H9 (cell line): Measurements from ENCODE around the gene GCLM. TPM values are rescaled to one million over a fixed set of nuclear protein-coding genes. Genes with fewer than 3 reads are reported as not detected.

Experiments
- DNase-seq: peaks from one replicate; pipeline ENCODE4 v3.0.0-alpha.2; 2017
- H2AFZ ChIP-seq: one replicate; pipeline ENCODE4 v1.6.1; 2013; ENCODE audit warnings: mild to moderate bottlenecking, low read length, control low read depth, moderate library complexity
- H2AK5ac ChIP-seq: 2 replicates; pipeline ENCODE4 v1.6.1; 2013; ENCODE audit warnings: low read length, control low read depth, mixed read lengths; ENCODE audit not compliant: insufficient read length
- H2BK120ac ChIP-seq: one replicate; pipeline ENCODE4 v1.6.1; 2013; ENCODE audit warnings: low read depth, mild to moderate bottlenecking, low read length, control low read depth, inconsistent platforms; ENCODE audit not compliant: poor library complexity, severe bottlenecking
- H2BK12ac ChIP-seq: 2 replicates; pipeline ENCODE4 v1.6.1; 2013; ENCODE audit warnings: low read length, control low read depth, mixed read lengths, low read depth; ENCODE audit not compliant: insufficient read length
- H2BK15ac ChIP-seq: 2 replicates; pipeline ENCODE4 v1.6.1; 2013; ENCODE audit warnings: low read depth, low read length, control low read depth
- H2BK20ac ChIP-seq: one replicate; pipeline ENCODE4 v1.6.1; 2013; ENCODE audit warnings: low read depth, mild to moderate bottlenecking, low read length, control low read depth, inconsistent platforms; ENCODE audit not compliant: poor library complexity, severe bottlenecking
- H2BK5ac ChIP-seq: 2 replicates; pipeline ENCODE4 v1.6.1; 2013; ENCODE audit warnings: low read length, control low read depth, mixed read lengths; ENCODE audit not compliant: insufficient read length
- H3K14ac ChIP-seq: 2 replicates; pipeline ENCODE4 v1.6.1; 2013; ENCODE audit warnings: low read length, control low read depth; ENCODE audit not compliant: insufficient read depth
- H3K18ac ChIP-seq: 2 replicates; pipeline ENCODE4 v1.6.1; 2013; ENCODE audit warnings: low read depth, mild to moderate bottlenecking, mixed read lengths, low read length, control low read depth; ENCODE audit not compliant: insufficient read length
- H3K23ac ChIP-seq: 2 replicates; pipeline ENCODE4 v1.6.1; 2013; ENCODE audit warnings: low read length, control low read depth, mixed read lengths, low read depth; ENCODE audit not compliant: insufficient read length
- H3K23me2 ChIP-seq: 2 replicates; pipeline ENCODE4 v1.6.1; 2013; ENCODE audit warnings: low read depth, mild to moderate bottlenecking, mixed read lengths, low read length, control low read depth; ENCODE audit not compliant: insufficient read length, poor library complexity, severe bottlenecking
- H3K27ac ChIP-seq: 2 replicates; pipeline ENCODE4 v1.5.1; 2013; ENCODE audit warnings: low read length, control low read depth, mixed read lengths, low read depth; ENCODE audit not compliant: insufficient read length
- H3K27me3 ChIP-seq: 2 replicates; pipeline ENCODE4 v1.6.1; 2013; ENCODE audit warnings: low read length, control low read depth, inconsistent platforms; ENCODE audit not compliant: insufficient read depth
- H3K4ac ChIP-seq: 2 replicates; pipeline ENCODE4 v1.6.1; 2013; ENCODE audit warnings: low read depth, mild to moderate bottlenecking, control low read depth, inconsistent platforms, low read length, moderate library complexity
- H3K4me1 ChIP-seq: 2 replicates; pipeline ENCODE4 v1.6.1; 2013; ENCODE audit warnings: low read length, control low read depth, inconsistent platforms; ENCODE audit not compliant: insufficient read depth
- H3K4me2 ChIP-seq: 2 replicates; pipeline ENCODE4 v1.6.1; 2013; ENCODE audit warnings: low read length, control low read depth, mixed read lengths; ENCODE audit not compliant: insufficient read length, insufficient read depth
- H3K56ac ChIP-seq: 2 replicates; pipeline ENCODE4 v1.6.1; 2013; ENCODE audit warnings: low read depth, mild to moderate bottlenecking, mixed read lengths, low read length, control low read depth; ENCODE audit not compliant: insufficient read length
- H3K79me1 ChIP-seq: 2 replicates; pipeline ENCODE4 v1.6.1; 2013; ENCODE audit warnings: low read depth, mild to moderate bottlenecking, moderate library complexity, low read length, control low read depth, inconsistent platforms; ENCODE audit not compliant: insufficient read depth, poor library complexity, severe bottlenecking
- H3K79me2 ChIP-seq: 2 replicates; pipeline ENCODE4 v1.6.1; 2013; ENCODE audit warnings: low read length, control low read depth, inconsistent platforms; ENCODE audit not compliant: insufficient read depth
- H3K9ac ChIP-seq: 2 replicates; pipeline ENCODE4 v1.6.1; 2013; ENCODE audit warnings: low read length, control low read depth, mixed read lengths; ENCODE audit not compliant: insufficient read length; ENCODE audit errors: extremely low read depth
- H3K9me3 ChIP-seq: one replicate; pipeline ENCODE4 v1.6.1; 2013; ENCODE audit warnings: low read depth, low read length, inconsistent platforms; ENCODE audit not compliant: control insufficient read depth
- H3T11ph ChIP-seq: one replicate; pipeline ENCODE4 v1.6.1; 2013; ENCODE audit warnings: mild to moderate bottlenecking, low read length, control low read depth, inconsistent platforms
- H4K20me1 ChIP-seq: one replicate; pipeline ENCODE4 v1.6.1; 2013; ENCODE audit not compliant: control insufficient read depth, insufficient read length, insufficient read depth
- H4K5ac ChIP-seq: 2 replicates; pipeline ENCODE4 v1.6.1; 2013; ENCODE audit warnings: low read depth, mild to moderate bottlenecking, mixed read lengths, low read length, control low read depth; ENCODE audit not compliant: insufficient read length
- H4K8ac ChIP-seq: replicated peaks from 2 replicates; pipeline ENCODE4 v1.6.1; 2013; ENCODE audit warnings: low read length, control low read depth, mixed read lengths, low read depth; ENCODE audit not compliant: insufficient read length
- H4K91ac ChIP-seq: 2 replicates; pipeline ENCODE4 v1.6.1; 2013; ENCODE audit warnings: low read depth, mild to moderate bottlenecking, moderate library complexity, mixed read lengths, low read length, control low read depth; ENCODE audit not compliant: insufficient read length
- H3K27ac Mint-ChIP-seq, 3 experiments: 2 replicates in 2 of 3; 3 replicates in 1 of 3; pipeline ENCODE4 v1.8.0; 2020 to 2021; ENCODE audit warnings: mixed read lengths in 3 of 3, mild to moderate bottlenecking in 1 of 3, moderate library complexity in 1 of 3
- H3K27me3 Mint-ChIP-seq: 2 replicates; pipeline ENCODE4 v1.8.0; 2021; ENCODE audit warnings: low read depth, mild to moderate bottlenecking, moderate library complexity, mixed read lengths
- H3K36me3 Mint-ChIP-seq, 3 experiments: 2 replicates in 2 of 3; 3 replicates in 1 of 3; pipeline ENCODE4 v1.8.0; 2020 to 2021; ENCODE audit warnings: low read depth in 3 of 3, mixed read lengths in 3 of 3; ENCODE audit not compliant: insufficient read depth in 1 of 3
- H3K4me1 Mint-ChIP-seq, 2 experiments: 2 replicates each; pipeline ENCODE4 v1.8.0; 2020; ENCODE audit warnings: mixed read lengths in 2 of 2
- H3K4me3 Mint-ChIP-seq, 2 experiments: 2 replicates in 1 of 2; 3 replicates in 1 of 2; pipeline ENCODE4 v1.8.0; 2020 to 2021; ENCODE audit warnings: mild to moderate bottlenecking in 2 of 2, mixed read lengths in 2 of 2, moderate library complexity in 1 of 2
- H3K9me3 Mint-ChIP-seq, 2 experiments: 2 replicates in 1 of 2; 3 replicates in 1 of 2; pipeline ENCODE4 v1.8.0; 2020; ENCODE audit warnings: mild to moderate bottlenecking in 2 of 2, mixed read lengths in 2 of 2, moderate library complexity in 1 of 2
- CTCF ChIP-seq: fragments of 200-600 bp; sonication (generic); conservative IDR thresholded peaks from 3 replicates; pipeline ENCODE4 v1.8.0; 2021; ENCODE audit warnings: antibody characterized with exemption, mild to moderate bottlenecking
- WGBS: extraction: QIAGEN DNeasy Blood & Tissue Kit; methylation state at CpG from one replicate; pipeline ENCODE4 v1.1.7; 2013; ENCODE audit warnings: missing lambda C conversion rate, low lambda C conversion rate, mixed read lengths; ENCODE audit not compliant: insufficient read length; ENCODE audit errors: extremely low coverage; 5-methylcytosine and 5-hydroxymethylcytosine counted together
- total RNA-seq: library from RNA; stranded (reverse); gene quantifications from 2 replicates; pipeline ENCODE4 v1.2.1, GENCODE V29; 2021

The GCLM gene
- total RNA-seq, 1 experiment from 2014 or later: 14.9 TPM

GRCh38 chr1:93937997-93938396, 28.8 kb upstream of the GCLM start:
- Mint-ChIP-seq H3K9me3 (peaks cover 0 to 17% of the 10 kb centered on the region in 2 experiments; a peak in 3 of 5 replicates), H3K36me3 (no peaks in the 10 kb centered on the region), H3K4me3 (no peak overlapping the region), H3K27ac (no peak overlapping the region), H3K27me3 (peaks cover 6% of the 10 kb centered on the region), H3K4me1 (no peaks in the 10 kb centered on the region)
- H3K23ac ChIP-seq: no peak overlapping the region
- H3K18ac ChIP-seq: no peak overlapping the region
- no peak overlapping the region for H2AFZ ChIP-seq
- no peaks in the 10 kb centered on the region for H3K79me2 ChIP-seq
- no peak overlapping the region for H3K9ac ChIP-seq
- no peak overlapping the region for H2BK120ac ChIP-seq
- no peak for TF ChIP-seq CTCF
- DNase-seq: no peak
- H2BK12ac ChIP-seq: no peak overlapping the region
- no peak overlapping the region for H3K56ac ChIP-seq
- H3K9me3 ChIP-seq: no peaks in the 10 kb centered on the region
- H4K5ac ChIP-seq: no peak overlapping the region
- H4K91ac ChIP-seq: no peak overlapping the region
- no peak overlapping the region for H2AK5ac ChIP-seq
- H3K4me2 ChIP-seq: no peak overlapping the region
- no peak overlapping the region for H4K8ac ChIP-seq
- no peak overlapping the region for H3K14ac ChIP-seq
- no peak overlapping the region for H2BK5ac ChIP-seq
- H2BK20ac ChIP-seq: no peak overlapping the region
- no peaks in the 10 kb centered on the region for H3K27me3 ChIP-seq
- no peaks in the 10 kb centered on the region for H3K79me1 ChIP-seq
- H3K27ac ChIP-seq: no peak overlapping the region
- no peaks in the 10 kb centered on the region for H4K20me1 ChIP-seq
- H3K23me2 ChIP-seq: no peaks in the 10 kb centered on the region
- no peaks in the 10 kb centered on the region for H3K4me1 ChIP-seq
- no peak overlapping the region for H3K4ac ChIP-seq
- WGBS: no CpG with 5 or more reads among the region's 1 CpG
- no peak overlapping the region for H2BK15ac ChIP-seq
- H3T11ph ChIP-seq: no peak overlapping the region
